NCI-H748 (cell line): Measurements from ENCODE around the gene SNAP29.
"Not testable (repeated sequence)": the region's sequence is repeated elsewhere in the genome, so short reads cannot be mapped to it uniquely, and the experiment has no call there.

Experiments
- DNase-seq: peaks from one replicate; lab custom pipeline; 2025; ENCODE audit not compliant: unreplicated experiment; lab: John Stamatoyannopoulos, UW

Gene SNAP29

GRCh38 chr22:20865875-20866445 lies 7.2 kb downstream of the SNAP29 start:
- DNase-seq, result no peak

GRCh38 chr22:20866736-20867135 lies 7.9 kb downstream of the SNAP29 start:
- no peak for DNase-seq

DNA sequence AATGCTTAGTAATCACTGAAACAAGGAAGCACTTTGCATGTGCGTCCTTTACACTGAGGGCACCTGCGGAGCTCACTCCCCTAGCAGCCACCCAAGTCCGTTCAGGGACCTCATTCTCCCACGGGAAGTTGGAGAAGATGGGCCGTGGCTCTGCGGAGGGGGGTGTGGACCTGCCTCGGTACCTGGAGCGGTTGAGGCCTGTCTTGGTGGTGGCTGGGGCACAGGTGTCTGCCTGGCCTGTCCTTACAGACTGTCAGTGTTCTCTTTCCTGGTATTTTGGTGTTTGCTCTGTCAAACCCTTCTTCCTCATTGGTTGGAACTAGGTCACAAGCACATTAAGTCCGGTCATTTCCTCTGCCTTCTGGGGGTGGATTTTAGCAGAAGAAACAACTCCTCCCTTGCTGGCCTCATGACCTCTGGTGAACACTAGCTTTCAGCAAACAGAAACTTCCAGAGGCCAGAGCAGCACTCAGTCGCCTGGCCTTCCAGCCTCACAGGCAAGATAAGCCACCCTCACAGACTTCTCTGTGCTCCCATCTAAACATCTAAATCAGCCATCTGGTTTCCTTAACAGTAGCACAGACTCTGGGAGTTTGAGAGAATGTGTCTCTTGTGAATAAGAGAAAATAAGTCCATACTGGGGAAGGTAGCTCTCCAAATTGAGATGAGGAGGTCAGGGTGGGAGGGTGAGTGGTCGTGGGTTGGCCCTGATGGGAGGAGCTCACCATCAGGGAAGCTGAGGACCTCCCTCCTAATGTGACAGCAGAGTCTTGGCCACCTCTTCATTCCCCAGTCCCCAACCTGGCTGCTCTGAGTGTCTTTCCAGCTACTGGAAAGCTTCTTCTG lies 8.6 kb downstream of the SNAP29 start:
- no peak for DNase-seq

- DNase-seq, result no peak
Measured at GRCh38 chr22:20868025-20868962, 9.5 kb downstream of the SNAP29 start.

DNA sequence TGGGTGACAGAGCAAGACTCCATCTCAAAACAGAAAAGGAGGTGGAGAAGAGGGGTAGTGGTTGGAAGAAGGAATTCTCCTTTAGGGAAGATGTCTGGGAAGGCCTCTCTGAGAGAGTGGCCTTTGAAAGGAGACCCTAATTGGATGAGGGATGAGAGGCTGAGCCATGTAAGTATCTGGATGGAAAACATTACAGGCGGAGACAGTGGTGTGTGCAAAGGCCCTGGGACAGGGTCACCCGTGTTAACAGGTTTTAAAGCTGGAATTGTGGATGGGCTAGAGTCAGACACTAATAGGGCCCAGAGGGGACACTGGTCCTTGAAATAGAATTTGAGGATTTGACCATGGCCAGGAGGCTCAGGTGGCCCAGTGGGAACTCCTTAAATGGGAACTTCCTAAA lies 10.4 kb downstream of the SNAP29 start:
- no peak for DNase-seq

DNA sequence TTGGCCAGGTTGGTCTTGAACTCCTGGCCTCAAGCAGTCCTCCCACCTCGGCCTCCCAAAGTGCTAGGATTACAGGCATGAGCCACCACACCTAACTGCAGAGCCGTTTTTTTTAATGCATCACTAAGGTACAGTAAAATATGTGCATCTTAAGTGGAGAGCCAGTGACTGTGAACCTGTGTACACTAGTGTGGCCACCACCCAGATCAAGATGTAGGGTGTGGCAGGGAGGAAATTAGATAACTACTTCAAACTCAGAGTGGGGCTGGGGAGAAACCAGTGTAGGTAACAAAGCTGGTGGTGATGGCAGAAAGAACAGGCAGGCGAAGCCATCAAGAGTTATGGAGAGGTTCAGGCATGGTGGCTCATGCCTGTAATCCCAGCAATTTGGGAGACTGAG lies 14.4 kb downstream of the SNAP29 start:
- DNase-seq, result no peak

DNA sequence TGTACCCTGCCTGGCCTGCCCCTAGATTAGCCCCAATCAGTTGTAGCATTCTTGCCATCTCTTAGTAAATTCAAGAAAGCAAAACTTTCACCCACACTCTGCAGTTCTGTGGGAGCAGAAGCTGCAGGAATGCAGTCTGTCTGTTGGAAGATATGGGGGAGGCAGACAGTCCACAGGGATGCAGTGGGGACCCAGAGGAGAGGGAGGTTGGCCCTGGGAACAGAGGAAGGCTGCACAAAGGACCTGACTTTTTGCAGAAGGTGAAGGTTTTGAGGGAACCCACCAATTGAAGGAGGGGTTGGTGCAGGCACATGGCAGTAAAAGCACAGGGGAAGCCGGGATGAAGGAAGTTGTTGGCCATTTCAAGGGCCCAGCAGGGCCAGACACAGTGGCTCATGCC lies 16.5 kb downstream of the SNAP29 start:
- DNase-seq, result no peak

DNA sequence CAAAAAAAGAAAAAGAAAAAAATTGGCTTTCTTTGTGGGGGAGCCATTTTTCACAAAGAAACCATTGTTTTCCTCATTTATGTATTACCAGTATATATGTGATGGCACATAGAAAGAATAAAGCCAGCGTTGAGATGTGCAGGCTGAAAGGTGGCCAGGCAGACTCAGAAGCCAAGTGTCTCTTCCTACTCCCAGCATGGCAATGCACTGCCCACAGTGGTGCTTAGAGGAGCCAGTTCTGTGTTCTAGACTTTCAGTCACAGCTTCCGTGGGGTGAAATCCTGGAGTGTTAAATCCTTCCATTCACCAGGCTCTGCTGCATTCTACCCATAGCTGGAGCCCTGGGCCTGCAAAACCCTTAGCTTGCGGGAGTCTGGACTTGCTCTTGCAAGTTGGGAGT lies 18.9 kb downstream of the SNAP29 start:
- DNase-seq, result no peak

GRCh38 chr22:20881231-20881630 lies 22.4 kb downstream of the SNAP29 start:
- DNase-seq, result no peak

DNA sequence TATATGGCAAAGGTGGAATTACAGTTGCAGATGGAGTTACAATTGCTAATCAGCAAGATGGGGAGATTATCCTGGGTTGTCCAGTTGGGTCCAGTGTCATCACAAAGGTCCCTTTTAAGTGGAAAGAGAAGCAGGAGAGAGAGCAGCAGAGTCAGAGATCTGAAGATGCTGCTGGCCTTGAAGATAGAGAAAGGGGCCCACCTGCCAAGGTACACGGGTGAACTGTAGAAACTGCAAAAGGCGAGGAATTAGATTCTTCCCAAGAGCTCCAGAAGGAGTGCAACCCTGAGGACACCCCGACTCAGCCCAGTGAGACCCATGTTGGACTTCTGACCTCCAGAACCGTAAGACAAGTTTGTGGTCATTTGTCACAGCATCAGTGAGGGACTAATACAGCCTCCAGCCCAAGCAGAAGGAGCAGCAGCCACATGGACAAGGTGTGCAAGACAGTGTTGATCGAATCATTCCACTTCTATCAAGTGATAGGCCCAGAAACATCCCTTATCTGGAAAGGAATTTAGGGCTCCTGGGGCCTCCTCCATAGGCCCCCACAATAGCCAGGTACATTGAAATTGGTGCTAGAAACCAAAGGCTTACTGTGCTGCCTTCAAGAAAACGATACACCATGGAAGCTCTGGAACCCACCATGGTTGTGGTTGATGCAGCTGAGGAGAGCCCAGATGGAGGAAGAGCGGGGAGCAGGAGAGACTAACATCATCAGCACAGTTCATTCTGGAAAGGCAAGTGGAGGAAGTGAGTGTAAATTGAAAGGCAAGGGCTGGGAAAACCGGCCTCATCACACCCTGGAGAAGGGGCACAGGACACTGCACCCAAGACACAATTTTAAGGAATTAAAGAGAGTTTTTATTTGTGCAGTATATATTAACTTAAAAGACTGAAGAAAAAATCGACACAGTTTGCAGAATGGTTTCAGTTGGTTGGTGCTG lies 23.3 kb downstream of the SNAP29 start:
- DNase-seq, result no peak

DNA sequence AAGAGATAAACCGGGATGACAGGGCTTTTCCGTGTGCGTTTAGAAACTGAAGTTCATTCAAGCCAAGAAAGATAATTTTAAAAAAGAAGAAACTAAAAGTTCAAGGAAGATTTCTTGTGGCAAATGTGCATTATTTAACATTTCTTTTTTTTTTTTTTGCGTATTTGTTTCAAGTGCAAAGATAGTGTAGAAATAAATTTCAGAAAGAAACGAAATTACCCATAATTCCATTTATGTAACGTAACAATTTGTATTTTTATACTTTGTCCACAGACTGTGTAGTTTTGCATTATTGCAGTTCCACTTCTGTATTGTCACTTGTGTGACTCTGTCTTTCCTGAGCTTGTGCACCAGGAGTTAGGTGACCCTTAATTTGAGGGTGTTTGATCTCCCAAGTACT lies 24.0 kb downstream of the SNAP29 start:
- DNase-seq, result no peak

DNA sequence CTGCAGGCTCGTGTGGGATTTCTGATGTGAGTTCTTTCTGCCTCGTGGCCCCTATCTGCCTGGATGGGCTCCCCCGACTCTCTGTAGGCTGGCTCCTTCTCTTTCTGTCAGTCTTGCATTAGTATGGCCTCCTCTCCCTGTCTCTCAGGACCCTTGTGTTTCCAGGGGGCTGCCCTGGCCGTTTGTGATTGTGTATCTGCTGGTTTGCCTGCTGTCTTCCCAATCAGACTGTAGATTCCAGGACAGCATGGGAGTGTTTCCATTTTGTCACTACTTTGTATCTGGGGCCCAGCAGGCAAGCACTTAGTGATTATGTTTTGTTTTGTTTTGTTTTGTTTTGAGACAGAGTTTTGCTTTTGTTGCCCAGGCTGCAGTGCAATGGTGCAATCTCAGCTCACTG lies 25.6 kb downstream of the SNAP29 start:
- DNase-seq, result no peak

GRCh38 chr22:20885017-20885556 lies 26.3 kb downstream of the SNAP29 start:
- DNase-seq, result no peak

DNA sequence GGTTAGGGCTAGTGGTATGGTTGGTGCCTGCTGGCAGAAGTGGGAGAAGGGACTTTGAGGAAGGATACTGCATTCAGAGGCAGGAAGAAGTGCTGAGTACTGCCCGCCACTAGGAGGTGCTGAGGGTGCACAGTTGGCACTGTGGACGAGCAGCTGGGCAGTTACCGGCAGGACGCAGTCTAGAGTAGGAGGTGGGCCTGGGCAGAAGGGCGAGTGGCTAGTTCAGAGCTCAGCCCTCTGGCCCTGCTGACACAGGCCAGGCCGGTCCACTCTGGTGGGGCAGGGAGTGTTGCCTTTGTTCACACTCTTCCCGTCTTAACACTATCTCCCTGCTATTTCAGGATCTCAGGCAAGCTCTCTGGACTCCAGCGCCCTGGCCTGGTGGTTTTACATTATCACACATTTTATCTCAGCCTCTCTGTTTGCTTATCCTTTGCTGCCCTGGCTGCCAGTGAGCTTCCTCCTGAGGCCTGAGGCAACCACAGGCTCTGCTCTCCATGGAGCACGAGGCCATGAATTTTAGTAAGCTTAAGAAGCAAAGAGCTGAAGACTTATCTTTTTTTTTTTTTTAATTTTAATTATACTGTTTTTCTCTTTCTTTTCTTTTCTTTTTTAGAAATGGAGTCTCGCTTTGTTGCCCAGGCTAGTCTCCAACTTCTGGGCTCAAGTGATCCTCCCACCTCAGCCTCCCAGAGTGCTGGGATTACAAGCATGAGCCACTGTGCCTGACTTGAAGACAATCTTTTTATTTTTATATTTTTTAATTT lies 26.9 kb downstream of the SNAP29 start:
- DNase-seq, result peak; percentile 49

- no peak for DNase-seq
Measured at GRCh38 chr22:20887375-20887774, 28.6 kb downstream of the SNAP29 start.

DNA sequence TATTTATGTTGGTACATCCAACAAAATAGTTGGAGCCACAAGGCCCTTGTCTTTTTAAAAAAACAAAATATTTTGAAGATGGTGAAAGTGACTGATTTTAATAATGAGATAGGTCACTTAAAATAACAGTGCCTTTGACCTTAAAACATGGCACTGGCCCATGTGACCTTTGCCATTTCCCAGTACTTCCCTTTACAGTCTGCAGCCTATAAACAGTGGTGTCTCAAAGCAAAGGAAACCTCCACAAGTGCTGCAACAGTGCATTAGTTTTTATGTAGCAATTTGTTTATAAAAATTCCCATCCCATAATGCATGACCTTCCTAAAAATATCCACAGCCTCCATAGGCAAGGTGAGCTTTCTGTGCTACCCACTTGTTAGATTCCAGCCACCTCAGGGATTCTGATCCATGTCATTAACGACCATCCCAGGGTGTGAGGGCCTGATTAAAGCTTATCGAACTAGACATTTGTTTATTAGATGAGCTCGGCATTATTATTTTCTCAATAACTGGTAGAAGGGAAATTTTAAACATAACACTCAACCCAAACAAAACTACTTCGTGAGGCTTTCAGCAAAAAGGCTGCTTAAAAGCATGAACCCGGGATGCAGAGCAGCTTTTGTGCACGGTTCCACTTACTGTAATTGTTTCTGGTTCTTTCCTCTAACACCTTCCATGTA lies 30.4 kb downstream of the SNAP29 start:
- DNase-seq, result no peak

DNA sequence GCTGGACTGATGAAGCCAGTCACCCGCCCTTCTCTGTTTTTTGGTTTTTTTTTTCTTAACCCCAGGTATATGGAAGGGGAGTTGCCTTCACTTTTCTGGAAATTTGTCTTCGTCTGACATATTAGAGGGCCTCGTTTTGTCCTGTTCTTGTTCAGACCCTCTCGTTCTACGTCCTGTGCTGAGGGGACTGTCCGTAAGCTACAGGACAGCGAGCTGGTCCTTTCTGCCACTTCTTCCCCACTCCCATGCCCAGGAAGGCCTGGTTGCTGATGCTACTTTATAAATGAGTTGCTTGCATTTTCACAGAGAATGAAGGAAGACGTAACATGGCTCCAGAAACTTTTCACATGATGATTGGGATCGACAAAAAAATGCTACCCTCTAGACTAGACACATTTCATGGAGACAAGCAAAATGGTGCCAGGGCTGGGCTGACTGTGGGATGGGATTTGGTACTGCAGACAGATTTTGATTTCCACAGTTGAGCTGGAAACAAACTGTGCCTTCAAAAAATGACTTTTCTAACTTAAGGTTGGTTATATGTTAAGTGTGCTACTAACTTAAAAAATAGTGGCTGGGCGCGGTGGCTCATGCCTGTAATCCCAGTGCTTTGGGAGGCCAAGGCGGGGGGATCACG lies 31.2 kb downstream of the SNAP29 start:
- no peak for DNase-seq

DNA sequence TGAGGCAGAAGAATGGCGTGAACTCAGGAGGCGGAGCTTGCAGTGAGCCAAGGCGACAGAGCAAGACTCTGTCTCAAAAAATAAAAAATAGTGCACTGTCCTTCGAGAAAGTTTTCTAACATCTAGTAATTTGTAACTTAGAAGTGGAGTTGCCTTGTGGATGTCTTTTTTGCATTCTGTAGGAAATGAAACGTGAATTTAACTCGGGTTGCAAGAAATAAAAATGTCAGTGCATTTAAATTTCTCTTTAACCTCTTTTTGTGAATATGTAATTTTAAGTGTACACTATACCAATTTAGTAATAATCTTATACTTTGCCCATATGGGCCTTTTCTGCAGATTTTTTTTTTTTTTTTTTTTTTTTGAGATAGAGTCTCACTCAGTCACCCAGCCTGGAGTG lies 32.2 kb downstream of the SNAP29 start:
- no peak for DNase-seq

- DNase-seq, result not testable (repeated sequence)
Measured at GRCh38 chr22:20897737-20898136, 38.9 kb downstream of the SNAP29 start.
